ENCODE data around the gene PGBD1.

- TF ChIP-seq CTCF (conservative IDR thresholded peaks at IDR 0.05; ENCODE audit: low read depth, low read length): no peak
- TF ChIP-seq EZH2 (IDR thresholded peaks at IDR 0.05; ENCODE audit: borderline replicate concordance, low read depth, low read length, poor library complexity, severe bottlenecking): no peak
These were observed 16.5 kb upstream of the PGBD1 start for GRCh38 chr6:28264834-28265401.

All from A673 (cell line).